Cardiac muscle cell (in vitro differentiated cells and primary cell): ENCODE data around the gene ACTN1. TPM values are rescaled to one million over a fixed set of nuclear protein-coding genes. Genes with fewer than 3 reads are reported as not detected.
A peak's percentile ranks its signal among the peaks of the same experiment; 100 is the strongest.

Experiments used
- DNase-seq, 2 donors: peaks; one replicate each; pipeline versions ENCODE4 v3.0.0 to v3.0.0-alpha.2; 2010 to 2017; ENCODE audit warnings: low read depth in 1 of 2, low spot score in 1 of 2
- H3K27ac ChIP-seq: fragments of 200-600 bp; sonication (generic); 2 replicates; pipeline ENCODE4 v1.5.1; 2016
- H3K27me3 ChIP-seq: fragments of 200-600 bp; sonication (generic); 2 replicates; pipeline ENCODE4 v1.6.0; 2016; ENCODE audit warnings: control low read depth
- H3K36me3 ChIP-seq: fragments of 200-600 bp; sonication (generic); 2 replicates; pipeline ENCODE4 v1.5.1; 2016; ENCODE audit warnings: control low read depth
- H3K4me1 ChIP-seq: fragments of 200-600 bp; sonication (generic); 2 replicates; pipeline ENCODE4 v1.8.1; 2017; ENCODE audit warnings: low read depth, mild to moderate bottlenecking, mixed run types
- H3K4me3 ChIP-seq: fragments of 200-600 bp; sonication (generic); 2 replicates; pipeline ENCODE4 v1.5.1; 2016; ENCODE audit warnings: mild to moderate bottlenecking
- H3K9me3 ChIP-seq: fragments of 200-600 bp; sonication (generic); 2 replicates; pipeline ENCODE4 v1.5.1; 2017; ENCODE audit warnings: low read depth, mild to moderate bottlenecking, control low read depth
- CTCF ChIP-seq: IDR thresholded peaks from 2 replicates; pipeline ENCODE4 v1.5.1; 2012; ENCODE audit warnings: low read depth, mild to moderate bottlenecking, low read length
- polyA plus RNA-seq: library from polyadenylated mRNA; unstranded; fragments of >200 nt; fragmentation: Nextera tagmentation; extraction: Ambion mirVana; gene quantifications from 2 replicates; pipeline ENCODE4 v1.2.1, GENCODE V29; 2016
- total RNA-seq: library from RNA; depleted of rRNA; stranded (reverse); fragments of >200 nt; gene quantifications from 2 replicates; pipeline ENCODE4 v1.2.3, GENCODE V29; 2016

ACTN1 gene
- total and polyA plus RNA-seq, 2 experiments from 2014 or later, result 167 to 202 TPM

- H3K27me3 ChIP-seq, result no peaks in the 10 kb centered on the region
- TF ChIP-seq CTCF, result no peak
- no peak overlapping the region for H3K4me3 ChIP-seq
- H3K36me3 ChIP-seq, result no peaks in the 10 kb centered on the region
- no peak overlapping the region for H3K27ac ChIP-seq
- DNase-seq, result no peak
- peaks cover 60% of the 10 kb centered on the region for H3K4me1 ChIP-seq
- H3K9me3 ChIP-seq, result no peaks in the 10 kb centered on the region
Measured at GRCh38 chr14:68967459-68967940, 11.6 kb downstream of the ACTN1 start.

GRCh38 chr14:68966872-68967301, 12.2 kb downstream of the ACTN1 start:
- H3K36me3 ChIP-seq, result no peaks in the 10 kb centered on the region
- no peak for TF ChIP-seq CTCF
- H3K27me3 ChIP-seq, result no peaks in the 10 kb centered on the region
- DNase-seq, result peak in 1 of 2 donors; percentile 46
- no peak overlapping the region for H3K27ac ChIP-seq
- peaks cover 60% of the 10 kb centered on the region for H3K4me1 ChIP-seq
- H3K9me3 ChIP-seq, result no peaks in the 10 kb centered on the region
- no peak overlapping the region for H3K4me3 ChIP-seq

GRCh38 chr14:68965261-68965761, 13.8 kb downstream of the ACTN1 start:
- H3K27ac ChIP-seq, result peak overlapping the region; percentile 23
- no peak overlapping the region for H3K4me3 ChIP-seq
- DNase-seq, result no peak
- no peaks in the 10 kb centered on the region for H3K36me3 ChIP-seq
- H3K4me1 ChIP-seq, result peaks cover 57% of the 10 kb centered on the region
- no peak for TF ChIP-seq CTCF
- H3K27me3 ChIP-seq, result no peaks in the 10 kb centered on the region
- no peaks in the 10 kb centered on the region for H3K9me3 ChIP-seq

- no peaks in the 10 kb centered on the region for H3K36me3 ChIP-seq
- H3K9me3 ChIP-seq, result no peaks in the 10 kb centered on the region
- no peak for TF ChIP-seq CTCF
- no peaks in the 10 kb centered on the region for H3K27me3 ChIP-seq
- no peak for DNase-seq
- no peak overlapping the region for H3K4me3 ChIP-seq
- peak overlapping the region; percentile 49 for H3K27ac ChIP-seq
- H3K4me1 ChIP-seq, result peaks cover 49% of the 10 kb centered on the region
Measured at GRCh38 chr14:68964300-68965093, 14.6 kb downstream of the ACTN1 start.

- H3K4me1 ChIP-seq, result peaks cover 41% of the 10 kb centered on the region
- H3K36me3 ChIP-seq, result no peaks in the 10 kb centered on the region
- no peaks in the 10 kb centered on the region for H3K27me3 ChIP-seq
- TF ChIP-seq CTCF, result no peak
- DNase-seq, result no peak
- H3K4me3 ChIP-seq, result no peak overlapping the region
- no peaks in the 10 kb centered on the region for H3K9me3 ChIP-seq
- no peak overlapping the region for H3K27ac ChIP-seq
Measured at GRCh38 chr14:68962681-68963080, 16.4 kb downstream of the ACTN1 start.
